Endothelial cell (in vitro differentiated cells): ENCODE measurements around the gene ARSA. TPM values are rescaled to one million over a fixed set of nuclear protein-coding genes. Genes with fewer than 3 reads are reported as not detected.

Experiments used
- DNase-seq: peaks from one replicate; pipeline ENCODE4 v3.0.0; 2021; ENCODE audit warnings: low spot score
- H3K27ac Mint-ChIP-seq: one replicate; pipeline ENCODE4 v1.8.0; 2021; ENCODE audit warnings: mixed read lengths, inconsistent platforms; ENCODE audit not compliant: unreplicated experiment
- H3K27me3 Mint-ChIP-seq: one replicate; pipeline ENCODE4 v1.8.0; 2021; ENCODE audit warnings: mild to moderate bottlenecking, moderate library complexity, mixed read lengths, inconsistent platforms; ENCODE audit not compliant: unreplicated experiment
- H3K36me3 Mint-ChIP-seq: one replicate; pipeline ENCODE4 v1.8.0; 2021; ENCODE audit warnings: mild to moderate bottlenecking, low read depth, mixed read lengths, inconsistent platforms; ENCODE audit not compliant: unreplicated experiment
- H3K4me1 Mint-ChIP-seq: one replicate; pipeline ENCODE4 v1.8.0; 2021; ENCODE audit warnings: mild to moderate bottlenecking, mixed read lengths, inconsistent platforms; ENCODE audit not compliant: unreplicated experiment
- H3K4me3 Mint-ChIP-seq: one replicate; pipeline ENCODE4 v1.8.0; 2021; ENCODE audit warnings: mild to moderate bottlenecking, mixed read lengths, inconsistent platforms; ENCODE audit not compliant: unreplicated experiment
- H3K9me3 Mint-ChIP-seq: one replicate; pipeline ENCODE4 v1.8.0; 2021; ENCODE audit warnings: mixed read lengths, inconsistent platforms; ENCODE audit not compliant: unreplicated experiment
- CTCF ChIP-seq: fragments of 200-600 bp; sonication (generic); IDR thresholded peaks from one replicate; pipeline ENCODE4 v1.5.0; 2021; ENCODE audit warnings: antibody characterized with exemption; ENCODE audit not compliant: unreplicated experiment
- total RNA-seq: library from RNA; stranded (reverse); fragmentation: NEBNext Ultra II Directional; extraction: Animal tissue kit (Norgen Biotek cat#: 25700); gene quantifications from one replicate; pipeline ENCODE4 v1.2.1, GENCODE V29; 2021; ENCODE audit not compliant: unreplicated experiment

Gene ARSA
- total RNA-seq, 1 donor from 2014 or later = 59.6 TPM

GRCh38 chr22:50624347-50625130, 3.4 kb downstream of the ARSA start:
- TF ChIP-seq CTCF = no peak
- H3K27me3 Mint-ChIP-seq = peaks cover 15% of the 10 kb centered on the region
- peak overlapping the region; percentile 62 for H3K4me3 Mint-ChIP-seq
- DNase-seq = no peak
- peaks cover 47% of the 10 kb centered on the region for H3K4me1 Mint-ChIP-seq
- H3K36me3 Mint-ChIP-seq = peaks cover 13% of the 10 kb centered on the region
- H3K27ac Mint-ChIP-seq = no peak overlapping the region
- H3K9me3 Mint-ChIP-seq = no peaks in the 10 kb centered on the region

- Mint-ChIP-seq H3K9me3 (no peaks in the 10 kb centered on the region), H3K4me1 (peaks cover 43% of the 10 kb centered on the region), H3K27me3 (peaks cover 9% of the 10 kb centered on the region), H3K36me3 (peaks cover 8% of the 10 kb centered on the region), H3K27ac (no peak overlapping the region), H3K4me3 (no peak overlapping the region)
- no peak for DNase-seq
- no peak for TF ChIP-seq CTCF
Measured at GRCh38 chr22:50622723-50623327, 5.1 kb downstream of the ARSA start.

DNA sequence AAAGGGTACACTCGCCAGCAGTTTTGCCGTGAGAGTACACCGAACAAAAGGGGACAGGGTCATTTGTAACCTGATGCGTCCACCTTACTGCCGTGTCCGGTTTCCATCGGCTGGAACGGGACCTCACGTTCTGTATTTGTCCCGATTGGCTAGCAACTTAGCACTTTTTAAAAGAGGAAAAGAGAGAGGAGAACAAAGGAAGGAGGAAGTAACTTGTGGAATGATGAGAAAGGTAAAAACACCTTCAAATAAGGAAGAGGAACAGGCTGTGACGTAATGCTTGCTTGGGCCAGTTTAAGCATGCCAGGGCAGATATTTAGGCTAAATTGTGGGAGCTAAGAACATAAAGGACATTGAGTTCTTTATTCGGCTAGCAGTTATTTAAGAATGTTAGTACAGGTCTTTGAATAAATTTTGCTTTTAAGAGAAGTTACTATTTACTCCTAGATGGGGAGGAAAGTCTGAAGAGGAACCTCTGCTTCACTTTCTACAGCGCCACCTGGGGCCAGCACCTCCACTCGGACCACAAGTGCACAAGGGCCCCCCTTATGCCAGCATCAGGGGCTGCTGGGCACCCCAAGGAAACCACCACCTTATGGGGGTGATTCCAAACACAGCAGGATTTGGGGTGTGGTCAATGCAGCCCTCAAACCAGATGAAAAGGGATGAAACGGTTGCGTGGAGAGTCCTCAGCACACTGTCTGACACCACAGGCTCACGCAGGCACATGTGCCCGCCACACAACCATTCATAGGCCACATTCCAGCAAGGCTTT, 5.8 kb downstream of the ARSA start:
- H3K36me3 Mint-ChIP-seq = peaks cover 8% of the 10 kb centered on the region
- H3K9me3 Mint-ChIP-seq = no peaks in the 10 kb centered on the region
- peak overlapping the region; percentile 87 for H3K27ac Mint-ChIP-seq
- H3K27me3 Mint-ChIP-seq = peaks cover 9% of the 10 kb centered on the region
- DNase-seq = no peak
- H3K4me1 Mint-ChIP-seq = peaks cover 43% of the 10 kb centered on the region
- TF ChIP-seq CTCF = no peak
- H3K4me3 Mint-ChIP-seq = peak overlapping the region; percentile 62

DNA sequence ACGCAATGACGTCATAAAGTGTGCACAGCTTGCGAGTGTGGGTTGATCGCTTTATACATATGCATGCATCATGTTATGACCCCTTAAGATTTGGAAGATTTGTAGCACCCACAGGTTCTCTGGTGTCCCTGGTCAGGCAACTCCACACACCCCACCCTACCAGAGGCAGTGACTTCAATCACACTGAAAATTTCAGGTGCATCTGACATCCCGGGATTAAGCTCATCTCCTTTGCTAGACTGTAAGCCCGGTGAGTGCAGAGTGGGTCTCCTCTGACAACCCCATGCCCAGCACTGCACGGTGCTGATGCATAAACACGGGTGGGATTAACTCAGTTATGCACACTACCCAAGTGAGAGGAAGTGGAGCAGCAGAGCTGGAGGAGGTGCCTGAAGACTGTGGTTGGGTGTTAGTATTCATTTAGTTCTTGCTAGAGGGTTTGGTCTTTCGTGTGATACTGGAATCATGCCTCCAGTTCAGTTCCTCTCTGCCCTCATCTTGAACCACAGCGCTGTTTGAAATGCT, 6.5 kb downstream of the ARSA start:
- H3K4me1 Mint-ChIP-seq = peaks cover 40% of the 10 kb centered on the region
- no peak for DNase-seq
- TF ChIP-seq CTCF = no peak
- no peaks in the 10 kb centered on the region for H3K9me3 Mint-ChIP-seq
- H3K27ac Mint-ChIP-seq = peak overlapping the region; percentile 87
- peaks cover 9% of the 10 kb centered on the region for H3K27me3 Mint-ChIP-seq
- peaks cover 8% of the 10 kb centered on the region for H3K36me3 Mint-ChIP-seq
- H3K4me3 Mint-ChIP-seq = peak overlapping the region; percentile 62
